Measurements from ENCODE around the gene HPCAL1.

GRCh38 chr2:10390369-10390801 is 87.7 kb downstream of the HPCAL1 start:
- TF ChIP-seq CTCF (IDR thresholded peaks at IDR 0.05) = no peak
- no peak for TF ChIP-seq EZH2 (IDR thresholded peaks at IDR 0.05; ENCODE audit: borderline replicate concordance, insufficient read depth, low read depth, low read length, poor library complexity, severe bottlenecking)
